Prostate gland (tissue), 2 donors: ENCODE measurements around the gene DOK3. TPM values are rescaled to one million over a fixed set of nuclear protein-coding genes. Genes with fewer than 3 reads are reported as not detected.

ENCODE experiments used
- DNase-seq: peaks from one replicate; pipeline ENCODE4 v3.0.0-alpha.2; 2019; ENCODE audit warnings: low spot score
- H3K27ac ChIP-seq, 2 donors: fragments of 200-600 bp; sonication (generic); 2 replicates each; pipeline ENCODE4 v1.5.1; 2017 to 2019
- H3K27me3 ChIP-seq: fragments of 200-600 bp; sonication (generic); replicated peaks from 2 replicates; pipeline ENCODE4 v1.5.1; 2019; ENCODE audit not compliant: insufficient read depth
- H3K36me3 ChIP-seq, 2 donors: fragments of 200-600 bp; sonication (generic); 1 replicate in 1 of 2; 2 replicates in 1 of 2; pipeline versions ENCODE4 v1.5.1 to v1.8.1; 2017 to 2019
- H3K4me1 ChIP-seq: fragments of 200-600 bp; sonication (generic); replicated peaks from 2 replicates; pipeline ENCODE4 v1.5.1; 2019
- H3K4me3 ChIP-seq, 2 donors: fragments of 200-600 bp; sonication (generic); 2 replicates each; pipeline ENCODE4 v1.5.1; 2017 to 2019
- H3K9me3 ChIP-seq: fragments of 200-600 bp; sonication (generic); 2 replicates; pipeline ENCODE4 v1.5.1; 2017
- POLR2A ChIP-seq: fragments of 450-650 bp; IDR thresholded peaks from one replicate; pipeline ENCODE4 v1.6.1; 2016; ENCODE audit warnings: antibody characterized with exemption, mild to moderate bottlenecking
- POLR2AphosphoS5 ChIP-seq: sonication (generic); formaldehyde crosslinking; IDR thresholded peaks from one replicate; pipeline ENCODE4 v1.6.1; 2017; ENCODE audit warnings: antibody characterized with exemption
- WGBS: methylation state at CpG from one replicate; pipeline ENCODE4 v1.1.5; 2018; 5-methylcytosine and 5-hydroxymethylcytosine counted together
- intact Hi-C: fragments of 100-400 bp; cut with DNase I; formaldehyde crosslinking; loops from one replicate; pipeline ENCODE4 v1.14.2; 2022
- total RNA-seq, 2 donors: library from RNA; depleted of rRNA; stranded (reverse); fragments of >200 nt; gene quantifications; one replicate each; pipeline ENCODE4 v1.1.0, GENCODE V29; 2016
- TF ChIP-seq, protein P1 (sequence below), 4 experiments: fragments of 200-600 bp in 2 of 4; fragments of 450-650 bp in 2 of 4; sonication (generic) in 2 of 4; IDR thresholded peaks; 1 replicate in 3 of 4; 2 replicates in 1 of 4; pipeline ENCODE4 v1.5.1; 2016 to 2019; ENCODE audit warnings: antibody characterized with exemption in 4 of 4, mild to moderate bottlenecking in 2 of 4, moderate library complexity in 2 of 4

The DOK3 gene
- total RNA-seq, 2 donors from 2014 or later: 5.0 to 10.4 TPM

- 91% methylated on average over 16 of the region's 16 CpGs for WGBS
- intact Hi-C loops: no loop called here
- no peaks in the 10 kb centered on the region for H3K9me3 ChIP-seq
- peaks cover 9 to 17% of the 10 kb centered on the region in 2 donors for H3K36me3 ChIP-seq
- DNase-seq: no peak
- TF ChIP-seq POLR2A: no peak
- TF ChIP-seq, protein P1, sequence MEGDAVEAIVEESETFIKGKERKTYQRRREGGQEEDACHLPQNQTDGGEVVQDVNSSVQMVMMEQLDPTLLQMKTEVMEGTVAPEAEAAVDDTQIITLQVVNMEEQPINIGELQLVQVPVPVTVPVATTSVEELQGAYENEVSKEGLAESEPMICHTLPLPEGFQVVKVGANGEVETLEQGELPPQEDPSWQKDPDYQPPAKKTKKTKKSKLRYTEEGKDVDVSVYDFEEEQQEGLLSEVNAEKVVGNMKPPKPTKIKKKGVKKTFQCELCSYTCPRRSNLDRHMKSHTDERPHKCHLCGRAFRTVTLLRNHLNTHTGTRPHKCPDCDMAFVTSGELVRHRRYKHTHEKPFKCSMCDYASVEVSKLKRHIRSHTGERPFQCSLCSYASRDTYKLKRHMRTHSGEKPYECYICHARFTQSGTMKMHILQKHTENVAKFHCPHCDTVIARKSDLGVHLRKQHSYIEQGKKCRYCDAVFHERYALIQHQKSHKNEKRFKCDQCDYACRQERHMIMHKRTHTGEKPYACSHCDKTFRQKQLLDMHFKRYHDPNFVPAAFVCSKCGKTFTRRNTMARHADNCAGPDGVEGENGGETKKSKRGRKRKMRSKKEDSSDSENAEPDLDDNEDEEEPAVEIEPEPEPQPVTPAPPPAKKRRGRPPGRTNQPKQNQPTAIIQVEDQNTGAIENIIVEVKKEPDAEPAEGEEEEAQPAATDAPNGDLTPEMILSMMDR (IDR thresholded peaks at IDR 0.05): no peak
- no peak for TF ChIP-seq POLR2AphosphoS5
- no peak overlapping the region for H3K27ac ChIP-seq
- H3K4me1 ChIP-seq: peaks cover 5% of the 10 kb centered on the region
- H3K4me3 ChIP-seq: no peak overlapping the region
- H3K27me3 ChIP-seq: no peaks in the 10 kb centered on the region
These were observed 3.2 kb upstream of the DOK3 start for GRCh38 chr5:177512736-177513380.

- WGBS: 92% methylated on average over 34 of the region's 34 CpGs
- H3K27me3 ChIP-seq: no peaks in the 10 kb centered on the region
- intact Hi-C loops: no loop called here
- peaks cover 5% of the 10 kb centered on the region for H3K4me1 ChIP-seq
- no peak overlapping the region for H3K27ac ChIP-seq
- H3K9me3 ChIP-seq: no peaks in the 10 kb centered on the region
- DNase-seq: no peak
- peaks cover 9 to 17% of the 10 kb centered on the region in 2 donors for H3K36me3 ChIP-seq
- H3K4me3 ChIP-seq: no peak overlapping the region
- TF ChIP-seq POLR2AphosphoS5 (no peak), POLR2A (no peak)
- TF ChIP-seq, protein P1 (IDR thresholded peaks at IDR 0.05): no peak
These were observed 2.4 kb upstream of the DOK3 start for GRCh38 chr5:177511796-177512675.

DNA sequence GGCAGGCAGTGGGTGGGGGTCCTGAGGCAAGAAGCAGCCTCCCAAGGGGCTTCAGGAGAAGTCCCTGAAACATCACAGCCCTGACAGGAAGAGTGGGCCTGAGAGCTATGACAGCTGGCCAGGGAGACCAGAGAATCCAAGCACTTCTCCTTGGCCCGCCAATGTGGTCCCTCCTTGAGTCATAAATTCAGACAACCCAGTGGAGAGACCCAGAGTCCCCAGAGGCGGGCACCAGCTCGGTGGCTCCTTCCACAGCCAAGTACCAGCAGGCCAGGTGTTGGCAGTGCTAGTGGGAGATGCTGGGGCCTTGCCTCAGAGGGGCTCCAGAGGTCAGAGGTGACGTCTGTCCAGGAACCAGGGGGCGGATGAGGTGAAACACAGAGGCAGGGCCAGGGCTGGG is 1.6 kb upstream of the DOK3 start:
- no peaks in the 10 kb centered on the region for H3K9me3 ChIP-seq
- H3K4me1 ChIP-seq: peaks cover 4% of the 10 kb centered on the region
- no peaks in the 10 kb centered on the region for H3K27me3 ChIP-seq
- H3K36me3 ChIP-seq: peaks cover 9 to 17% of the 10 kb centered on the region in 2 donors
- no peak overlapping the region for H3K4me3 ChIP-seq
- WGBS: 88% methylated on average over 5 of the region's 5 CpGs
- intact Hi-C loops: no loop called here
- no peak overlapping the region for H3K27ac ChIP-seq
- TF ChIP-seq, protein P1 (IDR thresholded peaks at IDR 0.05): no peak
- TF ChIP-seq POLR2AphosphoS5: no peak
- TF ChIP-seq POLR2A: no peak
- no peak for DNase-seq

DNA sequence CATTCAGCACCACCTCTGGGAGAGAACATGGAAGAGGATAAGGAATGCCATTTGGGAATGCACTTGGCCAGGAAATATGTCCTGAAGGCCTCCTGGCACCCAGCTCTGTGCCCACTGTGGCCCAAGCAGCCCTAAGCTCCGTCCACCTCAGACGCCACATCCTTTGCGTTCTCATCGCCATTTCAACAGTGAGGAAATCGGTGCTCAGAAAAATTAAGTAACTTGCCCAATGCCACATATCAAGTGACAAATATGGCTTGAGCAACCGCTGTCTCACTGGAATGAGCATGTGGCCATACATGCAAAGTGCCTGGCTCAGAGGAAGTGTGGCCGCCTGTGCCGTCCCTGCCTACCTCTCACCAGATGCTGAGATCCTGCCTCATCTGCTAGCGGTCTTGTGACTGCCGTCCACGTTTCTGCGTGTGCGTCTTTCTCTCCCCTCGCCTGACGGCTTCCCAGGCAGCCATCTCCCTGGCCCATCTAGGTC is 984 bp upstream of the DOK3 start:
- 90% methylated on average over 15 of the region's 15 CpGs for WGBS
- DNase-seq: no peak

More for the DNA sequence above, 984 bp upstream of the DOK3 start:
- Histone ChIP-seq H3K27ac (no peak overlapping the region), H3K4me1 (no peaks in the 10 kb centered on the region), H3K36me3 (peaks cover 9 to 17% of the 10 kb centered on the region in 2 donors), H3K27me3 (no peaks in the 10 kb centered on the region), H3K9me3 (no peaks in the 10 kb centered on the region), H3K4me3 (no peak overlapping the region)
- intact Hi-C loops: no loop called here
- TF ChIP-seq, protein P1 (IDR thresholded peaks at IDR 0.05): no peak
- TF ChIP-seq POLR2A (no peak), POLR2AphosphoS5 (no peak)
